Astrocyte (in vitro differentiated cells and primary cell): Measurements from ENCODE around the gene AGPAT4.

ENCODE experiments used
- EZH2 ChIP-seq: IDR thresholded peaks from 2 replicates; pipeline ENCODE4 v1.6.1; 2012; ENCODE audit warnings: mild to moderate bottlenecking, low read length, inconsistent platforms; ENCODE audit not compliant: insufficient read depth
- TF ChIP-seq, protein P1 (sequence below): IDR thresholded peaks from 2 replicates; pipeline ENCODE4 v1.5.1; 2011; ENCODE audit warnings: low read depth, mild to moderate bottlenecking, inconsistent platforms, low read length, moderate library complexity; ENCODE audit not compliant: insufficient read depth

DNA sequence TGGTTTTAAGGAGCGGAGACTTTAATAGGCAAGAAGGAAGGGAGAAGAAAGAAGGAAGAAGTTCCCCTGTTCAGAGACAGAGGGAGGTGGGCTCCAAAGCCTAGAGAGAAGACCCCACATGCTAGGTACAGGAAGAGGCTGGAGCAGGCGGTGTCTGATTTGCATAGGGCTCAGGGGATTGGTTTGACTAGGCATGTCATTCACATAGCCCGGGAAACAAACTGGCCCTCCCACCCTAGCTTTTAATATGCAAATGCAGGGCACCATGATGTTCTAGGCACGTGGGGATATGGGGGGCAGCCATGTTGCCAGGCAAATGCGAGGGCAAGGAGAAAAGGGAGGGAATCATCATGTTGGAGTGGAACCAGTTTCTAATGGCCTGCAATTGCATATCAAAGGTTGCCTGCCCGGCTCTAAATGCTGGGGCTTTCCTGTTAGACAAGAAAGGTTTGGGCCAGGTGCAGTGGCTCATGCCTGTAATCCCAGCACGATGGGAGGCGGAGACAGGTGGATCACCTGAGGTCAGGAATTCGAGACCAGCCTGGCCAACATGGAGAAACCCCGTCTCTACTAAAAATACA lies 34.3 kb upstream of the AGPAT4 start:
- TF ChIP-seq, protein P1, sequence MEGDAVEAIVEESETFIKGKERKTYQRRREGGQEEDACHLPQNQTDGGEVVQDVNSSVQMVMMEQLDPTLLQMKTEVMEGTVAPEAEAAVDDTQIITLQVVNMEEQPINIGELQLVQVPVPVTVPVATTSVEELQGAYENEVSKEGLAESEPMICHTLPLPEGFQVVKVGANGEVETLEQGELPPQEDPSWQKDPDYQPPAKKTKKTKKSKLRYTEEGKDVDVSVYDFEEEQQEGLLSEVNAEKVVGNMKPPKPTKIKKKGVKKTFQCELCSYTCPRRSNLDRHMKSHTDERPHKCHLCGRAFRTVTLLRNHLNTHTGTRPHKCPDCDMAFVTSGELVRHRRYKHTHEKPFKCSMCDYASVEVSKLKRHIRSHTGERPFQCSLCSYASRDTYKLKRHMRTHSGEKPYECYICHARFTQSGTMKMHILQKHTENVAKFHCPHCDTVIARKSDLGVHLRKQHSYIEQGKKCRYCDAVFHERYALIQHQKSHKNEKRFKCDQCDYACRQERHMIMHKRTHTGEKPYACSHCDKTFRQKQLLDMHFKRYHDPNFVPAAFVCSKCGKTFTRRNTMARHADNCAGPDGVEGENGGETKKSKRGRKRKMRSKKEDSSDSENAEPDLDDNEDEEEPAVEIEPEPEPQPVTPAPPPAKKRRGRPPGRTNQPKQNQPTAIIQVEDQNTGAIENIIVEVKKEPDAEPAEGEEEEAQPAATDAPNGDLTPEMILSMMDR, result no peak
- no peak for TF ChIP-seq EZH2
